Endothelial cell (in vitro differentiated cells): ENCODE results near the gene FOXRED2. TPM values are rescaled to one million over a fixed set of nuclear protein-coding genes. Genes with fewer than 3 reads are reported as not detected.

Source experiments
- DNase-seq: peaks from one replicate; pipeline ENCODE4 v3.0.0; 2021; ENCODE audit warnings: low spot score
- H3K27ac Mint-ChIP-seq: one replicate; pipeline ENCODE4 v1.8.0; 2021; ENCODE audit warnings: mixed read lengths, inconsistent platforms; ENCODE audit not compliant: unreplicated experiment
- H3K27me3 Mint-ChIP-seq: one replicate; pipeline ENCODE4 v1.8.0; 2021; ENCODE audit warnings: mild to moderate bottlenecking, moderate library complexity, mixed read lengths, inconsistent platforms; ENCODE audit not compliant: unreplicated experiment
- H3K36me3 Mint-ChIP-seq: one replicate; pipeline ENCODE4 v1.8.0; 2021; ENCODE audit warnings: mild to moderate bottlenecking, low read depth, mixed read lengths, inconsistent platforms; ENCODE audit not compliant: unreplicated experiment
- H3K4me1 Mint-ChIP-seq: one replicate; pipeline ENCODE4 v1.8.0; 2021; ENCODE audit warnings: mild to moderate bottlenecking, mixed read lengths, inconsistent platforms; ENCODE audit not compliant: unreplicated experiment
- H3K4me3 Mint-ChIP-seq: one replicate; pipeline ENCODE4 v1.8.0; 2021; ENCODE audit warnings: mild to moderate bottlenecking, mixed read lengths, inconsistent platforms; ENCODE audit not compliant: unreplicated experiment
- H3K9me3 Mint-ChIP-seq: one replicate; pipeline ENCODE4 v1.8.0; 2021; ENCODE audit warnings: mixed read lengths, inconsistent platforms; ENCODE audit not compliant: unreplicated experiment
- total RNA-seq: library from RNA; stranded (reverse); fragmentation: NEBNext Ultra II Directional; extraction: Animal tissue kit (Norgen Biotek cat#: 25700); gene quantifications from one replicate; pipeline ENCODE4 v1.2.1, GENCODE V29; 2021; ENCODE audit not compliant: unreplicated experiment
- TF ChIP-seq, protein P1 (sequence below): fragments of 200-600 bp; sonication (generic); IDR thresholded peaks from one replicate; pipeline ENCODE4 v1.5.0; 2021; ENCODE audit warnings: antibody characterized with exemption; ENCODE audit not compliant: unreplicated experiment

FOXRED2 gene
- total RNA-seq, 1 donor from 2014 or later, result 17.6 TPM

DNA sequence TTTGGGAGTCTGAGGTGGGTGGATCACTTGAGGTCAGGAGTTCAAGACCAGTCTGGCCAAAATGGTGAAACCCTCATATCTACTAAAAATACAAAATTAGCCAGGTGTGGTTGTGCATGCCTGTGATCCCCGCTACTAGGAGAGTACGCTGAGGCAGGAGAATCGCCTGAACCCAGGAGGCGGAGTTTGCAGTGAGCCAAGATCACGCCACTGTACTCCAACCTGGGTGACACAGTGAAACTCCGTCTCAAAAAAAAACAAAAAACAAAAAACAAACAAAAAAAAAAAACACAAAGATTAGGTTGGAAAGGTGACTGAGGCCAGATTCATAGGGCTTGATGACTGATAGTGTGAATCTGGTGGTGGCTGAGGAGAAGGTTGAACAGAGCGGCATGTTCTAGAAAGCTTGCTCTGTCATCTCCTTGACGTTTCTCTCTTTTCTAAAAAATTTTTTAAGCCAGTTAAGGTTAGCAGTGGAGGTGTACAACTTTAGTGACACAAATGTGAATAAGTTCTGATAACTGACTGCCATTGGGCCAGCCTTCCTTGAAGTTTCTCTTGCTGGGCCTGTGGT, 66.3 kb downstream of the FOXRED2 start:
- DNase-seq, result no peak
- Mint-ChIP-seq H3K27ac (no peak overlapping the region), H3K9me3 (no peaks in the 10 kb centered on the region), H3K4me3 (no peak overlapping the region), H3K36me3 (no peaks in the 10 kb centered on the region), H3K27me3 (peaks cover 7% of the 10 kb centered on the region), H3K4me1 (peaks cover 19% of the 10 kb centered on the region)
- TF ChIP-seq, protein P1, sequence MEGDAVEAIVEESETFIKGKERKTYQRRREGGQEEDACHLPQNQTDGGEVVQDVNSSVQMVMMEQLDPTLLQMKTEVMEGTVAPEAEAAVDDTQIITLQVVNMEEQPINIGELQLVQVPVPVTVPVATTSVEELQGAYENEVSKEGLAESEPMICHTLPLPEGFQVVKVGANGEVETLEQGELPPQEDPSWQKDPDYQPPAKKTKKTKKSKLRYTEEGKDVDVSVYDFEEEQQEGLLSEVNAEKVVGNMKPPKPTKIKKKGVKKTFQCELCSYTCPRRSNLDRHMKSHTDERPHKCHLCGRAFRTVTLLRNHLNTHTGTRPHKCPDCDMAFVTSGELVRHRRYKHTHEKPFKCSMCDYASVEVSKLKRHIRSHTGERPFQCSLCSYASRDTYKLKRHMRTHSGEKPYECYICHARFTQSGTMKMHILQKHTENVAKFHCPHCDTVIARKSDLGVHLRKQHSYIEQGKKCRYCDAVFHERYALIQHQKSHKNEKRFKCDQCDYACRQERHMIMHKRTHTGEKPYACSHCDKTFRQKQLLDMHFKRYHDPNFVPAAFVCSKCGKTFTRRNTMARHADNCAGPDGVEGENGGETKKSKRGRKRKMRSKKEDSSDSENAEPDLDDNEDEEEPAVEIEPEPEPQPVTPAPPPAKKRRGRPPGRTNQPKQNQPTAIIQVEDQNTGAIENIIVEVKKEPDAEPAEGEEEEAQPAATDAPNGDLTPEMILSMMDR, result no peak

DNA sequence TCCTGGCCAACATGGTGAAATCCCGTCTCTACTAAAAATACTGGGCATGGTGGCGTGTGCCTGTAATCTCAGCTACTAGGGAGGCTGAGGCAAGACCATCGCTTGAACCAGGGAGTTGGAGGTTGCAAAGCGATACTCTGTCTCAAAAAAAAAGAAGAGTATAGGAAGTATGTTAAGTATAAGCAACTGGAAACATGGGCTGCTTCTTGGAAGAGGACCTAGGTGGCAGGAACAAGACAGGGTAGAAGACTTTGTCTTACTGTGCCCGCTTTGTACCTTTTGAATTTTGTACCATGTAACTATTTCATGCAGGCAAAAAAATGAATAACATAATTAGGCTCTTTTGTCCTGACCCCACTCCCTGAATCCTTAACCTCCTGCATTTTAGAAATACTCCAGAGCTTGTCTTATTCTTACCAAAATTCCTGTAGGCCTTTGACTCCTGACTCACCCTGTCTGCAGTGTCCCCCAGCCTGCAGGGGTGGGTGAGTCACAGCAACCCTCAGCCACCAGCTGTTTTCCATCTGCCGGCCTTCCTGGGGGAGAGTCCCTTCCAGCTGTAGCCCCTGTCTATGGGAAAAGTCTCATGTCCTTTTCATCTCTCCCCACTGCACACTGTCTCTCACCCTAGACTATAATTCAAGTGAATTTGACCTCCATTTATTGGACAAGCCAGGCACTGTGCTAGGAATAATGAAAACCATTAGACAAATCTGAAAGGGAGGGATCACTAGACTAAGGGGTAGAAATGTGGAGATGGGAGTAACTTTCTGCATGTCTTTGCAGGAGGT, 67.2 kb downstream of the FOXRED2 start:
- Mint-ChIP-seq H3K27me3 (peaks cover 6% of the 10 kb centered on the region), H3K36me3 (no peaks in the 10 kb centered on the region), H3K9me3 (no peaks in the 10 kb centered on the region), H3K27ac (no peak overlapping the region), H3K4me3 (no peak overlapping the region), H3K4me1 (peaks cover 15% of the 10 kb centered on the region)
- TF ChIP-seq, protein P1, result no peak
- no peak for DNase-seq

Other genes with a start within 250 kb of the FOXRED2 start
- 931 TPM for gene MYH9, start 119.1 kb downstream of the FOXRED2 start, total RNA-seq
- gene TXN2, start 25.4 kb downstream of the FOXRED2 start, total RNA-seq, result 67.3 TPM
- 189 TPM for gene EIF3D, start 22.1 kb upstream of the FOXRED2 start, total RNA-seq
- not detected for gene CACNG2, start 196.7 kb upstream of the FOXRED2 start, total RNA-seq